ENCODE data around the gene MADD.
A peak's percentile ranks its signal among the peaks of the same experiment; 100 is the strongest.

Gene MADD

DNA sequence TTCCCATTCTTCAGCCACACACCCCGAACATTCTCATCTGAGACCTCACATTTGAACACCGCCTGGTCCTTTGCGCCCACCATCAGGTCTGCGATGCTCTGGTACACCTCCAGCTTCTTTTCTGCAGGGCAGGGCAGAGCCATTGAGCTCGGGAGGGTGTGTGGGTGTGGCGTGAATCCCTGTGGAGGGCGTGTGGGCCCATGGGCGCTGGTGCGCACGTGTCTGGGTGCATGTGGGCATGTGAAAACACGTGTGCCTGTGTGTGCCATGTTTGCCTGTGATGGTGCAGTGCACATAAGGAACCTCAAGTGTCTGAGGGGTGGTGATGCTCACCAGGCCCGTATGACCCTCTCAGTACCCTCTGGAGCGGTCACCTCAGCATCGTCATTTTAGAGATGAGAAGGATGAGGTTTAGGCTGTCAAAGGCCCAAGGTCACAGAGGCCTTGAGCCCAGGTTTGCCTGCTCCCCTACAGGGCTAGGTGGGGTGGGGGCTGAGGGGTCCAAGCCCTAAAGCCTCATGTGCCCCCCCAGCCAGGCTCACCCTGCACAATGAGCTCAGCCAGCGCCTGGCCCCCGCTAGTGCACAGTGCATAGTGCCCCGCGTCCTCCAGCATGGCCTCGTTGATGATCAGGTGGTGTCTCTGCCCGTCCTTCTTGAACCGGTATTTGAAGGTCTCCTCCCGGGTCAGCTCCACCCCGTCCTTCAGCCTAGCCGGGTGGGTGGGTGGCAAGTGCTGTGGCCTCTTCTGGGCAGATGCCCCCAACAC is 72.3 kb downstream of the MADD start:
- no peak for DNase-seq

DNA sequence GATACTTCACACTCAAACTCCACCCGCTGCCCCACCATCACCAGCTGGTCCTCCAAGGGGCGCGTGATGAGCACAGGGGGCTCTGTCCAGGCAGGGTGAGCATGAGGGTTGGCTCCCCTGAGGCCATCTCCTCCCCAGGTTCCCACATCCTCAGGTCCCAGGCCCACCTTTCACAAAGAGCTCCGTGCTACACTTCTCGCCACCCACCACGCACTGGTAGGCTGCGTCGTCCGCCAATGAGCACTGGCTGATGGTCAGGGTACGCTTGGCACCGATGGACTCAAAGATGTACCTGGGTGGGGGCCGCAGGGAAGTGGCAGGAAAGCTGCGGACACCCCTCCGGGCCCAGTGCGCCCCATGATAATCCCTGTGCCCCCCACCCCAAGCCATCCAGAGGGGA is 72.9 kb downstream of the MADD start:
- no peak for DNase-seq

DNA sequence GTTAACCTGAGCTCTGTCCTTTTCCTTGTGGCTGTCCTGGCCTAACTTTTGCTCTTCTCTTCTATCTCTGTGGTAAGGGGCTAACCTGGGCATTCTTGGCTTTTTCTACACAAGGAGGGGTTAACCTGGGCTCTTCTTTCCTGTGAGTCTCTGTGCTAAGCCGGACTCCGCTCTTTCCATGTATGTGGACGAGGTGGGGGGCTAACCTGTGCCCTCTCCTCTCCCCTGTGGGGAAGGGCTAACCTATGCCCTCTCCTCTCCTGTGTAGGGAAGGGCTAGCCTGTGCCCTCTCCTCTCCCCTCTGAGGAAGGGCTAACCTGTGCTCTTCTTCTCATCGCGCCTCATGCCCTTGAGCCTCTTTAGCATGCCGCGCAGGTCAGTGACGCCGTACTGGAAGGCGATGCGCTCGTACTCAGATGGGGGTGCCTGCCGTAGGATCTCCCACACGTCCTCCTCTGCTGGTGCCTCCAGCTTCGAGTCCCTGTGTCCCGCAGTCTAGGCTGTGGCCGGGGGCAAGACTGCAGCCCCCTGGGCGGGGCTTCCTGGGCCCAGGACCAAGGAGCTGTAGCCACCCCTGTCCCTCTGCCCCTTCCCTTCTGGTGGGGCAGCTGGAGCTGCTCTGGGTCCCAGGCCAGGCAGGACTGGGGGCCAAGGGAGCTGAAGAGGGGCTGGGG is 76.1 kb downstream of the MADD start:
- no peak for DNase-seq

DNA sequence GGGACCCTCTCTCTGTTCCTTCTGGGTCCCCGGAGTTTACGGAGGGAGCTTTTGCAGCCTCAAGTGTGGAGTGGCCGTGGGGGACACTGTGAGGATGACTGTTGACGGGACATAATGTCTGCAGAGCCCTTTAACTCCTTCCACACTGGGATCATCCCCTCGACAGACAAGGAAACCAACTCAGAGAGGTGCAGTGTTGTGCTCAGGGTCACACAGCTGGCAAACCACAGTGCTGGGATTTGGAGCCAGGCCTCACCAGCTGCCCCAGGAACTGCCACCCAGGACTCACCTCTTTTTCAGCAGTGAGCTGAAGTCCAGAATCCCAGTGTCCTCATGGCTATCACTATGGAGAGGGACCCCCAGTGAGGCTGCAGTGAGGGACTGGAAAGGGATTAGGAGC is 77.2 kb downstream of the MADD start:
- DNase-seq, result no peak

DNA sequence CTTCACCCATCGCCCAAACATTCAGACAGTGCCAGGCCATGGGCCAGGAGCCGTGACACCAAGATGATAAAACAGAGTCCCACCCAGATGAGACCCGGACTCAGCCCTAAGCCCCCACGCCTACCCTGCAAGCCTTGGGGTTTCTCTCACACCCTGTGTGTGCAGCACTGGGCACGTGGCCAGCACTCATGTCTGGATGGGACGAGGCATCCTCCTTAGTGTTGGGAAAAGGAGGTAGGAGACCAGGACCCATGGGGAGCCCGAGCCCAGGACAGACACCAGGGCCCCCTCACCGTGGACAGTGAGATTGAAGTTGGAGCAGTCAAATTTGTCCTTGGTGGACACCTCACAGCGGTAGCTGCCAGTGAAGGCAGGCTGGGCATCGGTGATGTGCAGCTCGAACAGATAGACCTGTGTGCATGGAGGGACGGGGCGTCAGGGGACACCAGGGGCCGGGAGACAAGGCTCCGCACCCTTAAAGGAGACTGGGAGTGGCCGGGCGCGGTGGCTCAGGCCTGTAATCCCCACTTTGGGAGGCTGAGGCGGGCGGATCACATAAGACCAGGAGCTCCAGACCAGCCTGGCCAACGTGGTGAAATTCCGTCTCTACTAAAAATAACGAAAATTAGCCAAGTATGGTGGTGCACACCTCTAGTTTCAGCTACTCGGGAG is 78.3 kb downstream of the MADD start:
- no peak for DNase-seq

DNA sequence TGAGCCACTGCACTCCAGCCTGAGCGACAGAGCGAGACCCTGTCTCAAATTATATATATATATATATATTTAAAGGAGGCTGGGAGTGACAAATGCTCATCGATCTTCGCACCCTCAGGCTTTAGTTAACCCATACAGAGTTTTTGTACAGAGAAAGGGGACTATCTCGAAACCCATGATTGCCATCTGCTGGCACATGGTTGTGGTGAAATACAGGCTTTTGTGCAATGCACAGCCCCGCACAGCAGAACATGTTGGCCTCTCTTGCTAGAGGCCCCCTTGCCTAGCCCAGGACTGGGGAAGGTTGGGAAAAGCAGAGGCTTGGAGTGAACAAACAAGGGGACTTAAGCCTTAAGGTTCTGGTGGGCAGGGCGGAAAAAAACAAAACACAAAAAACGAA is 78.9 kb downstream of the MADD start:
- peak; percentile 56 to 75 for DNase-seq

DNA sequence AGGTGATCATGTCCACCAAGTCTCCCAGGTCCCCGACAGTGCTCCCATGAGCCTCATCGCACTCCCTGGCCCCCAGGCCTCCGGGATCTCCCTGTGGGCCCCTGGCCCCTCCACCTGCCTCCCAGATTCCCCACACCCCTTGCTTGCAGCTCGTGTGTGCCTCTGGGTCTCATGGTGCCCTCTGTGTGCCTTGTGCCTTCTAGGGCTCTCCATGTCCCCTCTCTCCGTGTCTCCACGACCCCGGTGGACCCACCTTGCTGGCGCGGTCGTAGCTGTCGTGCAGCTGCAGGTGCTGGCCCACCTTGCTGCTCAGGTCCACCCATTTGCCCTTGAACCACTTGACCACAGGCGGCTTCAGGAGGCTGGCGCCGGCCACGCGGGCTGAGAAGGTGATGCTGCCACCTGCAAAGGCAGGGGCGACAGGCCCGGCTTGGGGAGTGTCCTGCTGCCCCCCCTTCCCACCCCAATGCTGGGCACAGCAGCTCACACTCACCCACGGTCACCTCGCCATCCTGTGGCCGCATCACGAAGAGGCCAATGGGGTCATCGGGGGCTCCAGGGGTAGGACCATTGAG is 79.7 kb downstream of the MADD start:
- no peak for DNase-seq

DNA sequence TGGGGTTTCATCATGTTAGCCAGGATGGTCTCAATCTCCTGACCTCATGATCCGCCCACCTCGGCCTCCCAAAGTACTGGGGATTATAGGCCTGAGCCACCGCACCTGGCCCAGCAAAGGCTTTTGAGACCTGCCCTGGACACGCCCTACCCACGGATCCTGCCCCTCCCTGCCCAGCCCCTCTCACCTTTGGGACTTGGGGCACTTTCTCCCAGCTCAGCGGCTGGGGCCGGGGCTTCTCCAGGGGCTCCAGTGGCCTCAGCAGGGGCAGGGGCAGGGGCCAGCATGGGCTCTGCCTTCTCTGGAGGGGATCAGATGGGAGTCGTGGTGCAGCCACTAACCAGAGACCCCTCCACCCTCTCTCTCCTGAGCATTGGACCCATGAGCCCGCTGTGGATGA is 80.4 kb downstream of the MADD start:
- DNase-seq, result no peak

DNA sequence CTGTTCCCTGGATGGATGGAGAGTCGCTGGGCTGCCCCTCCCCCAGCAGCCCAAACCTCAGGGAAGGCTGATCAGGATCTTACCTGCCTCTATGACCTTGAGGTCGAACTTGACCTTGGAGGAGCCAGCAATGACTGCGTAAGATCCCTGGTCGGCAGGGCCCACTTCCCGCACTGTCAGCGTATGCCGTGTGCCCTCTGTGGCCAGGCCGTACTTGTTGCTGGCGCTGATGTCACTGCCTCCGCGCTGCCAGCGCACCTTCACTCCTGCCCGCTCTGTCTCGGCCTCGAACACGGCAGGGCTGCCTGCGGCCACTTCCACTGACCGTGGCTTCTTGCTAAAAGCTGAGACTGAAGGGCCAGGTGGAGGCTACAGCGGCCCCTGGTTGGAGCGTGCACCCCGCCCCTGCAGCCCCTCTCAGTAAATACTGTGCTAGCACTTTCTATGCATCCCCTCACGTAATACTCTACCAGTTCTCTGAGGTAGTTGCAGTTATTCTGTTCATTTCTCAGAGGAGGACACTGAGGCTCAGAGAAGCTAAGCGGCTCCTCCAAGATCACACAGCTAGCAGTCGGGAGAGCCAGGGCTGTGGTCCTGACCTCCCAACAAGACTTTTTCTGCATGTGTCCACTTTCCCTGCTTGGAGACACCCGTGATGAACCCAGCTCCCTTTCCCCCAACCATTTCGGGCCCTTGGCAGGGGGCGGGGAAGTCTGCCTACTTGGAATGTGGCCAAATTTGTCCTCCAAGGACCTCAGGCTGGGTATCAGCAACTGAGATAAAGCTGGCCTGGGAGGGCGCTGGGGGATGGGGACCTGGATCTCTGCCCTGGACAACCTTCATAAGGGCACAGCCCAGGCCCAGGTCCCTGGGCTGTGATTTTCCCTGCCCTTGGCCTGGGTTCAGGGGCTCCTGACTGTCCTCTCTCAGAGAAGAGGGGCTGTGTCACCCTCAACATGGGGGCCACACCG is 81.5 kb downstream of the MADD start:
- no peak for DNase-seq

DNA sequence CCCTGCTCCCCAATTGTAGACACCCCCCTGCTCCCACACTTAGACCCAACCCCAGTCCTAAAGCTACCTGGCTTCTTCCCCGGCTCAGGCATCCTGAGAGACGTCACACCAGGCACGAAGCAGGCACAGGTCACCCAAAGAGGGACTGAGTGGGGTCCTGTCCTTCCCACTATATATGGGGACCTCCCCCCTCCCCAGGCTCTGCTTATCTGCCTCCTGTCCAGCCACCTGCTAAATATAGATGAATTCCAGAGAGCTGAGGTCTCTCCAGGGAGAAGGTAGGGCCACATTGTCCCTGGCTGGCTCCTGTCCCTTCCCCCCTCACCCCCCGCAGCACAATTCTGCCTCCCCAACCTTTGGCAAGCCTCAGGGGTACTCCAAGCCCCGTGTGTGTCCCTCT is 82.6 kb downstream of the MADD start, which contains the start of gene MYBPC3:
MYBPC3 (minus strand) TSS at position 147 of the 400 bp plus-strand sequence; CDS start at position 92, 55 bp downstream.
- no peak for DNase-seq

DNA sequence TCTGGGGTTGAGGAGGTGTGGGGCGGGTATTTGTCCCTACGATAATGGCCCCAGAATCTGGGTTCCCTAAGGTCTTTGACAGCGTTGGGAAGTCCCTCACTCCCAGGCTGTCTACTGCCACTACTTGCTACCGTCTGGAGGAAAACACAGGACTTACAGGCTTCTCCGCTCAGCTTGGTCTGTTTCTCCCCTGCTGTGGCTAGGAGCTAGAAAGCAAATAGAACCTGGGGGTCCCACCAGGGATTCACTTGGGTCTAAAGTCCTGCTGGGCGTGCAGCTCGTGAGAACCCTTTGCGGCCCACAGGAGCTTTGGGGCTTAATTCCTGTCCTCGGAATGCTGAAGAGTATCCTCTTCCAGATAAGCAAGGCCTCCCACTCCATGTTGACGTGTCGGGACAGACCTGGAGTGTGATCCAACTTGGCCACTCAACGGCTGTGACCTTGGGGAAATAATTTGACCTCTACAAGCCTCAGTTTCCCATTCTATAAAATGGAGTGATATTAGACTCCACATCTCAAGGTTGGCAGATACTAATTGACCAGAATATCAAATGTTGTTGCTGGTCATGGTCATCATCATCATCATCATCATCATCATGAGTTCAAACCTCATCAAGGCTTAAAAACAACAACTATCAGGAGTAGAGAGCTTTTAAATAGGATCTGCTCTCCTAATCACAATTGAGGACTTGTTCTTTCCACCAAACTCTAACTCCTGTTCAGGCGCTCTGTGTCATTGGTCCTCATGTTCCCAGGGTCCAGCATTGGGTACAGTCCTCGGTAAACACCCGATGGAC is 84.2 kb downstream of the MADD start:
- DNase-seq, result no peak

DNA sequence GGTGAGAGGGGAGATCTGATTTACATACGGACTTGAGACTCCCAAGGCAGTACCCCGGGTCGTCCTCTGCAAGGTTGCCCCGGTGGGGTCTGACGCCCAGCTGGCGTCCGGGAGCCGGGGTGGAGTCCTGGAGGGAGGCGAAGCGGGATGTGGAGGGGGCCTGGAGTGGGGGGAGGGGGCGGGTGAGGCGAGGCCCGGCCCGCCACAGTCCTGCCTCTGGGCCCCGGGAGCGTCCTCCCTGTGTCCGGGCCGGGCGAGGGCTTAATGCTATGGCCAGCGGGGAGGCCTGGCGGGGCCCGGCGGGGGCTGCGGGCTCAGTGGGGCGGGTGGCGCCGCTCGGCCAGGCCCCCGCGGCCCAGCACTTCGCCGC is 85.0 kb downstream of the MADD start:
- DNase-seq, result peak in 1 of 2 experiments; percentile 44

DNA sequence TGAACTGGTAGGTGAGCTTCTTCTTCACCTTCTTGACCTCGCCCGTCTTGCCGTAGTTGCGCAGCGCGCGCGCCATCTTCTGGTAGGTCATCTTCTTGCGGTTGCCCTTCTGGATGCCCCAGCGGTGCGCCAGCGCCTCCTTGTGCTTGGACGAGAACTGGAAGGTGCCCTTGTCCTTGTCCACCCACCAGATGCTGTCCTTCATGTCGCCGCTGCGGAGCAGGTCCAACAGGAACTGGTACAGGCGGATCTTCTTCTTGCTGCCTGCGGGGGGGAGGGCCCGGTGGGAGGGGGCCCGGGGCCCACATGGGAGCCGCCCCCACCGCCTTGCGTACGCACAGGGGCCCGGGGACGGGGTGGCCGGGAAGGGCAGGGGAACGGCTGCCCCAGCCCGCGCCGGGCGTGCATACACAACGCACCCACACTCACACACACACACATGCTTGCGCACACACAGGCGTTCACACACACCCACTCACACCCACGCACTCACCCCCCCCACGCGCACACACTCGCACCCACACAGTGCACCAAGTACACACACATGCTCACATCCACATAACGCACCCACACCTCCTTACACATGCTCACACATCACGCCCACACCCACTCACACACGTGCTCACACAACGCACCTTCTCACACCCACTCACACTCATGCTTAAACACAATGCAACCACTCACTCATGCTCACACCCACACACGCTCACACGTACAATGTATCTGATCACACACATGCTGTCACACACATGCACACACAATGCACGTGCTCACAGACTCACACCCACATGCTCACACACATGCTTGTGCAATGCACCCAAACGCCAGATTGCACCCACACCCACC is 85.6 kb downstream of the MADD start:
- peak; percentile 89 to 93 for DNase-seq

DNA sequence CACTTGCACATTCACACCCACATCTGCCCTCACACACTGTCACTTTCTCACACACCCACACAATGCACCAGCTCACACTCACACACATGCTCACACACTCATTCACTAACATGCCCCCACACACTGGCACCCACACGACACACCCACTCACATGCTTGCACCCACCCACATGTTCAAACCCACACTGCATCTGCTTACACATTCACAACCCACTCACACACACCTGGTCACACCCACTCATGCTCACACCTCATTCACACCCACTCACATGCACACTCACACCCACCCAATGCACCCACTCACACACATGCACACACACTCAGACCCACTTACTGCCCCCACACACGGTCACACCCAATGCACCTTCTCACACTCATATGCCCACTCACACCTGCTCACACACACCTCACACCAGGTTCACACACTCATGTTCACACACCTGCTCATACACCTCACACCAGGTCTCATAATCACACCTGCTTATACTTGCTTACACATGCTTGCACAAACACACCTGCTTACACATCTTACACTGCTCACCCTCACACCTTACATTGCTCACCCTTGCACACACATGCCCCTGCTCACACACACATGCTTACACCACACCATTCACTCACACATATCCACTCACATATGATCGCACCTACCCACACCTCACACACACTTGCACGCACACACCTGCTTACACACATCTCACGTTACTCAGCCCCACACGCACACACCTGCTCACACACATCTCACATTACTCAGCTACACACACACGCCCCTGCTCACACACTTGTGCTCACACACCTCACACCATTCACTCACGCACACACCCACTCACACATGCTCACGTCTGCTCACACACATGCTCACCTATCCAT is 86.4 kb downstream of the MADD start:
- no peak for DNase-seq

DNA sequence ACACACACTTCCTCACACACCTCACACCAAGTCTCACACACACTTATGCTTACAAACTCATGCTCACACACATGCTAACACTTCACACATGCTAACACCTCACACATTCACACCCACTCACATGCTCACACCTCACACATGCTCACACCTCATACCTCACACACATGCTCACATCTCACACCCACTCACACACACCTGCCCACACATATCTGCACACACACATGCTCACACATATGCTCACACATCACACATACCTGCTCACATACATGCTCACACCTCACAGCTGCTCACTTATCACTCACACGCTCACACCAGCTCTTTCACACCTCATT is 87.0 kb downstream of the MADD start:
- no peak for DNase-seq

DNA sequence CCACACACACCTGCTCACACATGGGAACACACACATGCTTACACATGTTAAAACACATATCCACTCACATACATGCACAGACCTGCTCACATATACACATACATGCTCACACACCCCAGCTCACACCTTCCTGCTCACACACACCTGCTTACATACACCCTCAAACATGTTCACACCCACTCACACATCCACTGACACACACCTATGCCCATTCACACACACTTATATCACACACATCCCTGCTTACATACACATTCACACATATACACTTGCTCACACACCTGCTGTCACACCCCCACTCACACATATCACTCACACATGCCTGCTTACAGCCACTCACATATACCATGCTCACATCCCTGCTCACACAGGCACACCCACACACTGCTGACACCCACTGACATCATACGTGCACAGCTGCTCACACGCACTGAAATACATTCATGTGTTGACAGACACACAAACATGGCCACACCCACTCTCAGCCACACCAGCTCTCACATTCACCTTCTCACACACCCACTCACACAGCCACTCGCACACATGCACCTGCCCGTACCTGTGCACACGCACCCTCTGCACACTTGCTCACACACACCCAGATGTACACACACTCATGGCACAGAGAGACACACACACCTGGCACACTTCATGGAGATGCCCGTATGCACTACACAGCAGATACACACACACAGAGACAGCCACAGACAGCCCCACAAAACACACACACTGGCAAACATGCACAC is 88.2 kb downstream of the MADD start:
- no peak for DNase-seq

DNA sequence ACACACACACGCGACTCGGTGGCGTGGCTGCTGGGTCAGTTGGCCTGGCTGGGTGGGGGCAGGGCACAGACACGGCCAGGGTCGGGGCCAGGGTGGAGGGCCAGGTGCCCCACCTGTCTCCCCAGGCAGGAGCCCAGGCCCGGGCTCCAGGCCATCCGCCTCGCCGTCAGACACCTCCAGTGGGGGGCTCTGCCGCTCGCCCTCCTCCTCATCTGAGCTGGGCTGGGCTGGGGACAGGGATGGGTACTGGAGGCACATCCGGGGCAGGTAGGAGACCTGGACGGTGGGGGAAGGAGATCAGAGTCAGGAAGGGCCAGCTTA is 88.8 kb downstream of the MADD start:
- DNase-seq, result no peak

DNA sequence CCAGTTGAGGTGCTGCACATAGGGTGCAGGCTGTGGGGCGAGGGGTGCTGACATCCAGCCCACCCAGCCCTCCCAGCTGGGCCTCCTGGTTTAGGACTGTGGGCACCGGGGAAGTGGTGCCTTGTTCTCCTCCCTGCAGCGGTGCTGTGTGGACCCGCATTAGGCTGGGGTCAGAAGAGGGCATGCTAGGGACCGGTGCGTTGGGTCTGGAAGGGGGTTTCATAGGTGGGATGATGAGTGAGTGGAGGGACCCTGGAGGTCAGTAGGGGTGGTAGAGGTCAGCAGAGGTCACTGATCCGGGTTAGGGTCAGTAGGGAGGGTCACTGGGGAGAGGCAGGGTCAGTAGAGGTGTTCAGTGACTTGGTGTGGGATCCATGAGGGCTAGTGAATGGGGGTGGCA is 89.2 kb downstream of the MADD start:
- no peak for DNase-seq

DNA sequence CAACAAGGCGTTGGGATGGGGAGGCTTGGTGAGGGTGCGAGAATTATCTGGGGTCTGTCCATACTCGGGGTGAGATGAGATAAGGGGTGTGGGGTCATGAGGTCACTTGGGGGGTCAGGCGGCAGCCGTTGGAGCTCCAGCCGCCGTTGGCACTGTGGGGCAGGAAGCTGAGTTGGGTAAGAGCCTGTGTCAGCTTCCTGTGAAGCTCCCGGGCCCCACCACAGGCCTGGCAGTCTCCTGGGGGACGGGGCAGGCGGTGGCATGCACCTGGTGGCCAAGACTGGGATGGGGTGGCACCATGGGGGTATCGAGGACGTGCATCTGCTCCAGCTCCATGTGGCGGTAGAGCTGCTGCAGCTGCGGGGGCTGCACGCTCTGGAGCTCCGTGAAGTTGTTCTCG is 89.7 kb downstream of the MADD start:
- no peak for DNase-seq

Data from NCI-H524 (cell line).